GM23338 (cell line): Measurements from ENCODE around the gene KPNA2.
"Not testable (repeated sequence)": the region's sequence is repeated elsewhere in the genome, so short reads cannot be mapped to it uniquely, and the experiment has no call there.

ENCODE experiments used
- CREB1 ChIP-seq: fragments of 250-450 bp; sonication (Bioruptor Pico); IDR thresholded peaks from 2 replicates; pipeline ENCODE4 v1.5.0; 2020; ENCODE audit warnings: low read depth, mild to moderate bottlenecking, moderate library complexity
- CTCF ChIP-seq, 2 experiments: fragments of 200-600 bp in 1 of 2; sonication (generic) in 1 of 2; conservative IDR thresholded peaks; 2 replicates each; pipeline versions ENCODE4 v1.5.1 to v1.6.1; 2016 to 2017; ENCODE audit warnings: antibody characterized with exemption in 2 of 2, low read depth in 2 of 2, mild to moderate bottlenecking in 2 of 2, moderate library complexity in 1 of 2
- EZH2 ChIP-seq: fragments of 200-600 bp; sonication (generic); IDR thresholded peaks from one replicate; pipeline ENCODE4 v1.8.0; 2017; ENCODE audit warnings: antibody characterized with exemption, mild to moderate bottlenecking, low read depth; ENCODE audit not compliant: unreplicated experiment
- EZH2phosphoT487 ChIP-seq: fragments of 200-600 bp; sonication (generic); IDR thresholded peaks from one replicate; pipeline ENCODE4 v1.8.1; 2018; ENCODE audit warnings: antibody characterized with exemption; ENCODE audit not compliant: unreplicated experiment
- NANOG ChIP-seq: IDR thresholded peaks from 2 replicates; pipeline ENCODE4 v1.6.1; 2016; ENCODE audit warnings: antibody characterized with exemption, borderline replicate concordance
- POLR2AphosphoS5 ChIP-seq: IDR thresholded peaks from 2 replicates; pipeline ENCODE4 v1.6.1; 2016; ENCODE audit warnings: antibody characterized with exemption, low read depth
- REST ChIP-seq: IDR thresholded peaks from one replicate; pipeline ENCODE4 v1.6.1; 2018; ENCODE audit warnings: antibody characterized with exemption; ENCODE audit not compliant: unreplicated experiment
- STAT1 ChIP-seq: IDR thresholded peaks from one replicate; pipeline ENCODE4 v1.6.1; 2016; ENCODE audit warnings: antibody characterized with exemption; ENCODE audit not compliant: unreplicated experiment

- TF ChIP-seq EZH2; CTCF (conservative IDR thresholded peaks at IDR 0.05; ENCODE audit: low read depth in 2 of 2); EZH2phosphoT487; POLR2AphosphoS5; NANOG; CREB1 (CRISPR knock-in tag); STAT1; REST: not testable (repeated sequence)
Measured at GRCh38 chr17:68049812-68050437, 14.4 kb downstream of the KPNA2 start.
